ENCODE data around the gene ADAMTS14. TPM values are rescaled to one million over a fixed set of nuclear protein-coding genes. Genes with fewer than 3 reads are reported as not detected.

The ADAMTS14 gene
- total RNA-seq, 1 donor from 2014 or later: 1.4 TPM

GRCh38 chr10:70671619-70672164 lies 614 bp upstream of the ADAMTS14 start:
- Mint-ChIP-seq H3K36me3 (no peaks in the 10 kb centered on the region), H3K27ac (peak overlapping the region; percentile 18), H3K4me1 (ENCODE audit: unreplicated experiment) (peaks cover 19% of the 10 kb centered on the region), H3K27me3 (peaks cover 66% of the 10 kb centered on the region), H3K9me3 (peaks cover 3% of the 10 kb centered on the region), H3K4me3 (peak overlapping the region; percentile 60)
- no peak for DNase-seq (ENCODE audit: extremely low spot score, unreplicated experiment)
- TF ChIP-seq, protein P1, sequence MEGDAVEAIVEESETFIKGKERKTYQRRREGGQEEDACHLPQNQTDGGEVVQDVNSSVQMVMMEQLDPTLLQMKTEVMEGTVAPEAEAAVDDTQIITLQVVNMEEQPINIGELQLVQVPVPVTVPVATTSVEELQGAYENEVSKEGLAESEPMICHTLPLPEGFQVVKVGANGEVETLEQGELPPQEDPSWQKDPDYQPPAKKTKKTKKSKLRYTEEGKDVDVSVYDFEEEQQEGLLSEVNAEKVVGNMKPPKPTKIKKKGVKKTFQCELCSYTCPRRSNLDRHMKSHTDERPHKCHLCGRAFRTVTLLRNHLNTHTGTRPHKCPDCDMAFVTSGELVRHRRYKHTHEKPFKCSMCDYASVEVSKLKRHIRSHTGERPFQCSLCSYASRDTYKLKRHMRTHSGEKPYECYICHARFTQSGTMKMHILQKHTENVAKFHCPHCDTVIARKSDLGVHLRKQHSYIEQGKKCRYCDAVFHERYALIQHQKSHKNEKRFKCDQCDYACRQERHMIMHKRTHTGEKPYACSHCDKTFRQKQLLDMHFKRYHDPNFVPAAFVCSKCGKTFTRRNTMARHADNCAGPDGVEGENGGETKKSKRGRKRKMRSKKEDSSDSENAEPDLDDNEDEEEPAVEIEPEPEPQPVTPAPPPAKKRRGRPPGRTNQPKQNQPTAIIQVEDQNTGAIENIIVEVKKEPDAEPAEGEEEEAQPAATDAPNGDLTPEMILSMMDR (conservative IDR thresholded peaks at IDR 0.05): no peak

DNA sequence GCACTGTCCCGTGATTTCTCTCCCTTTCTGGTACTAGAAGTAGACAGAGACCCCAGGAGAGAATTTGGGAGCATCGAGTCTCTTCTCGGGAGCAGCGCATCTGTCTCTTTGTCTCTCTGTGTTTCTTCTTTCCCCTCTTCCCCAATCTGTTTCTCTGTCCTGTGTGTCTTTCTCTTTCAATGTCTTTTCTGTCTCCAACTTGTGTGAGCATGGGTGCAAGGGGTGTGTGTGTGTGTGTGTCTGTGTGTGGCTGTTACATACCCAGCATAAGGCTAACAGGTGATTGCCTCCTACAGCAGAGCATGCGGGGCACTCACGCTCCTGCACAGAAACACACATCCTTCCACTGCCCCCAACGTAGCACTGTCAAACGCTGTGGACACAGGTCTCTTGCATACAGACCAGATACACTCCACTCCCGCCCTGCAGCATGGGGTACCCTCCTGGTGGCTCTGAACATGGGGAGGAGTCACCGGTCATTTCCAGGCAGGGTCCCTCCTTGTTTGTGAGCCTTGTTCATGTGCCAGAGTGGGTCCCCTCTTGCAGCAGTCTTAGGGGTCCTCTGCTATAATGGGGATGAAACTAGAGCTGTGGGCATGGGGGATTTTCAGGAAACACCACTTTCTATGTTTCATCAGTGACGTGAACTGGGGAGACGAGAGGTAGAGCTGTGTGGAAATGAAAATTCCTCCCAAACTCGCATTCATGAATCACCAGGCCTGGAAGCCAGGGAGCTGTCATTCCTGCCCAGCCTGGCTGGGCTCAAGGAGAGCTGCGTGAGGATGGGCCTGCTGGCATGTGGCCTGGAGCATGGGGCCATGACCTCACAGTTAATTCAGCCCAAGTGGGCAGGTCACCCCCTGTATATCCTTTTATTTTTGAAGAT lies 980 bp downstream of the ADAMTS14 start:
- DNase-seq (ENCODE audit: extremely low spot score, unreplicated experiment): no peak
- Mint-ChIP-seq H3K27ac (no peak overlapping the region), H3K4me1 (ENCODE audit: unreplicated experiment) (peaks cover 25% of the 10 kb centered on the region), H3K4me3 (peak overlapping the region; percentile 83), H3K9me3 (peaks cover 3% of the 10 kb centered on the region), H3K27me3 (peaks cover 69% of the 10 kb centered on the region), H3K36me3 (no peaks in the 10 kb centered on the region)
- TF ChIP-seq, protein P1 (conservative IDR thresholded peaks at IDR 0.05): no peak

DNA sequence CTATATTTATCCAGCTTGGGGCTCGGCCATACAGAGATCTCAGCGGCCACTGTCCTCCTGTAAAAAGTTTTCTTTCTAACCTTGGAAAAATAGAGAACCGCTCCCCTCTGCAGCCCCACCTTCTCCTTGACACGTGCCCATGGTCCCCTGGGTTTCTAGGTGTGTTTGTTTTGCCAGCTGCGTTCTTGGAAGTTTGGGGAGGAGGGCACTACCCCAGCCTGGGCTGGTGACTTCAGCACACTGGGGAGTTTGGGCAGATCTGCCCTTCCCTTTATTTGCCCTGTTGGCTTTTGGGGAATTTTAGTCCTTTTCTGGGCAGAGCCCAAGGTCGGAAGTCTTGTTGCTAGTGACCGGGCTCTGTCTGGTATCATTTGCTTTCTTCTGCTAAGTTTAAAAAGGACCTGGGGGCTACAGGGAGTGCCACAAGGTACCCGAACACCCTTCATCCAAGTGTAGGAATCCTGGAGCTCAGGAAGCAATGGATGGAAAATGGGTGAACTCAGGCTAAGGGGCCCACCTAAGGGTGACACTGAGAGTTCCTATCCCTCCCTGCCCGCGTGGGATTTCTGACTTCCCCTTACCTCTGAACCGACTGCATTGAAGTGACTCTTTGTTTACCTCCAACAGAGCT lies 1.7 kb downstream of the ADAMTS14 start:
- TF ChIP-seq, protein P1 (conservative IDR thresholded peaks at IDR 0.05): no peak
- no peak for DNase-seq (ENCODE audit: extremely low spot score, unreplicated experiment)

GRCh38 chr10:70674560-70675495 lies 2.5 kb downstream of the ADAMTS14 start:
- TF ChIP-seq, protein P1 (conservative IDR thresholded peaks at IDR 0.05): no peak
- Mint-ChIP-seq H3K9me3 (peaks cover 3% of the 10 kb centered on the region), H3K27me3 (peaks cover 59% of the 10 kb centered on the region), H3K4me1 (ENCODE audit: unreplicated experiment) (peaks cover 25% of the 10 kb centered on the region), H3K36me3 (no peaks in the 10 kb centered on the region), H3K4me3 (no peak overlapping the region), H3K27ac (no peak overlapping the region)
- no peak for DNase-seq (ENCODE audit: extremely low spot score, unreplicated experiment)

More for the DNA sequence above, 1.7 kb downstream of the ADAMTS14 start:
- peak overlapping the region; percentile 83 for H3K4me3 Mint-ChIP-seq
- H3K27ac Mint-ChIP-seq: no peak overlapping the region
- peaks cover 3% of the 10 kb centered on the region for H3K9me3 Mint-ChIP-seq
- peaks cover 25% of the 10 kb centered on the region for H3K4me1 Mint-ChIP-seq (ENCODE audit: unreplicated experiment)
- H3K27me3 Mint-ChIP-seq: peaks cover 64% of the 10 kb centered on the region
- no peaks in the 10 kb centered on the region for H3K36me3 Mint-ChIP-seq
